ENCODE measurements around the gene P2RY8. TPM values are rescaled to one million over a fixed set of nuclear protein-coding genes. Genes with fewer than 3 reads are reported as not detected.

Gene P2RY8
- total RNA-seq, 1 experiment from 2014 or later = 0.37 TPM

- no peak for TF ChIP-seq ETV6 (CRISPR knock-in tag; IDR thresholded peaks at IDR 0.05)
- TF ChIP-seq ZNF138 (CRISPR knock-in tag; conservative IDR thresholded peaks at IDR 0.05) = peak; percentile 66; the same call in 1 of the 2 replicates
- no peak for TF ChIP-seq TEAD4 (CRISPR knock-in tag; IDR thresholded peaks at IDR 0.05)
- peak; percentile 32; the same call in 1 of the 2 replicates for TF ChIP-seq ZNF416 (CRISPR knock-in tag; IDR thresholded peaks at IDR 0.05)
- no peak for TF ChIP-seq ZNF232 (CRISPR knock-in tag; IDR thresholded peaks at IDR 0.05)
- no peak for TF ChIP-seq ZBTB43 (CRISPR knock-in tag; IDR thresholded peaks at IDR 0.05)
- no peak for TF ChIP-seq SMAD4 (CRISPR knock-in tag; IDR thresholded peaks at IDR 0.05)
- no peak for TF ChIP-seq CREB1 (CRISPR knock-in tag; IDR thresholded peaks at IDR 0.05)
- no peak for TF ChIP-seq NR2C2 (CRISPR knock-in tag; IDR thresholded peaks at IDR 0.05)
- no peak for TF ChIP-seq ZNF317 (CRISPR knock-in tag; IDR thresholded peaks at IDR 0.05; ENCODE audit: borderline replicate concordance, low read depth)
These were observed 116.6 kb downstream of the P2RY8 start (continued) for GRCh38 chrX:1420371-1420770.

GRCh38 chrX:1419545-1420355 is 117.2 kb downstream of the P2RY8 start:
- Mint-ChIP-seq H3K9me3 (peaks cover 27% of the 10 kb centered on the region), H3K4me3 (no peak overlapping the region), H3K4me1 (peaks cover 12% of the 10 kb centered on the region), H3K36me3 (peaks cover 53% of the 10 kb centered on the region), H3K27me3 (ENCODE audit: low read depth) (no peaks in the 10 kb centered on the region), H3K27ac (peak overlapping the region; percentile 90)
- DNase-seq (ENCODE audit: low spot score) = peak; percentile 9
- peak; percentile 8 for ATAC-seq
- ChIA-PET POLR2A (no interaction called here), CTCF (no interaction called here)
- no peak for TF ChIP-seq ZNF423 (CRISPR knock-in tag; IDR thresholded peaks at IDR 0.05)
- TF ChIP-seq ZMAT4 (CRISPR knock-in tag; IDR thresholded peaks at IDR 0.05) = peak; percentile 31; the same call in 1 of the 2 replicates
- TF ChIP-seq ZNF671 (CRISPR knock-in tag; IDR thresholded peaks at IDR 0.05) = 0 out of 2 replicates have a peak, but pooled peaks have one; percentile 7

- no peak overlapping the region for H3K27ac Mint-ChIP-seq
- peaks cover 12% of the 10 kb centered on the region for H3K4me1 Mint-ChIP-seq
- peaks cover 51% of the 10 kb centered on the region for H3K36me3 Mint-ChIP-seq
- ATAC-seq (peak; percentile 17), DNase-seq (ENCODE audit: low spot score) (peak; percentile 14)
- peaks cover 22% of the 10 kb centered on the region for H3K9me3 Mint-ChIP-seq
- no peaks in the 10 kb centered on the region for H3K27me3 Mint-ChIP-seq (ENCODE audit: low read depth)
- POLR2A ChIA-PET = no interaction called here
- CTCF ChIA-PET = no interaction called here
- H3K4me3 Mint-ChIP-seq = no peak overlapping the region
- TF ChIP-seq PRRX2 (CRISPR knock-in tag; IDR thresholded peaks at IDR 0.05) (0 out of 2 replicates have a peak, but pooled peaks have one; percentile 6), ZMAT4 (CRISPR knock-in tag; IDR thresholded peaks at IDR 0.05) (peak; percentile 5; the same call in 1 of the 2 replicates), MYBL2 (CRISPR knock-in tag; IDR thresholded peaks at IDR 0.05) (no peak), TCF7 (CRISPR knock-in tag; IDR thresholded peaks at IDR 0.05; ENCODE audit: low read depth) (no peak), EMX1 (CRISPR knock-in tag; IDR thresholded peaks at IDR 0.05) (peak; percentile 85), ARID4B (CRISPR knock-in tag; IDR thresholded peaks at IDR 0.05; ENCODE audit: borderline replicate concordance) (0 out of 2 replicates have a peak, but pooled peaks have one; percentile 46), ERG (CRISPR knock-in tag; IDR thresholded peaks at IDR 0.05) (peak; percentile 6; the same call in 1 of the 2 replicates), ZNF416 (CRISPR knock-in tag; IDR thresholded peaks at IDR 0.05) (peak; percentile 73), AR (CRISPR knock-in tag; IDR thresholded peaks at IDR 0.05) (no peak), TEAD4 (CRISPR knock-in tag; IDR thresholded peaks at IDR 0.05) (no peak), MAX (CRISPR knock-in tag; IDR thresholded peaks at IDR 0.05) (0 out of 2 replicates have a peak, but pooled peaks have one; percentile 25)
These were observed 118.0 kb downstream of the P2RY8 start for GRCh38 chrX:1418901-1419544.
